PC-3 (cell line): ENCODE results near the gene MIXL1.

ENCODE experiments used
- CTCF ChIP-seq: fragments of 300-600 bp; sonication (generic); conservative IDR thresholded peaks from 2 replicates; pipeline ENCODE4 v1.5.1; 2017; ENCODE audit warnings: antibody characterized with exemption, low read depth, mild to moderate bottlenecking, low read length
- EZH2phosphoT487 ChIP-seq: fragments of 300-600 bp; sonication (generic); IDR thresholded peaks from 2 replicates; pipeline ENCODE4 v1.6.1; 2018; ENCODE audit warnings: mild to moderate bottlenecking, antibody characterized with exemption, low read length, borderline replicate concordance

DNA sequence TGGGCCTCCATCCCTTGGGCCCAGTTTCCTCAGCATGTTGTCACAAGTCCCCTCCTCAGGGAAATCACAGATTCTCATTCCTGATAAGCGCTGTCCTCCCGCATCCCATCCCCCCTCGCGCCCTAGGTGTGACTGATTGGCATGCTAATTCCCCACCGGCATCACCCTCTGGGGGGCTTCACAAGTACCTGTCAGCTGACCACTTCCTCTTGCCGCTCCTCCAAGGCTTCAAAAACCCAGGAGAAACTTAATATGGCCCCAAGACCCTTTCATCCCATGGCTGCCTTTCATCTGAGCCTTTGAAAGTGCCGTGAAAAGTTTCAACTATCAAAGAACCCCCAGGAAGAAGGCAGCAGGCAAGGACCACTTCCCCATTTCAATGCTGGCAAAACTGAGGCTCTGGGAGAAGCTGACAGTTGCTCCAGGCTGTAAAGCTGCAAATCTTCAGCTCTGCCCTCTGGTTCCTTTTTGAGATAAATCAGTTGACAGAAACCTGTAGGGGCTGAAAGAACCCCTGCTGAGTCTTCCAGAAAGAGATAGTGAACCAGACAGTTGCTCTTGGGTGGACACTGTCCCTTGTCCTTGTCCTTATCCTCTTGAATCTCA is 12.8 kb upstream of the MIXL1 start:
- TF ChIP-seq CTCF (no peak), EZH2phosphoT487 (no peak)
